ENCODE data around the gene AIF1L.
A peak's percentile ranks its signal among the peaks of the same experiment; 100 is the strongest.
"Not testable (repeated sequence)": the region's sequence is repeated elsewhere in the genome, so short reads cannot be mapped to it uniquely, and the experiment has no call there.

Gene AIF1L

GRCh38 chr9:131125038-131125287 is 28.6 kb downstream of the AIF1L start:
- no peak for DNase-seq

GRCh38 chr9:131125288-131126058 is 29.1 kb downstream of the AIF1L start, which contains the start of gene NUP214:
NUP214 (plus strand) TSS chr9:131125586; CDS start chr9:131125705, 119 bp downstream.
- peak; percentile 95 for DNase-seq

DNA sequence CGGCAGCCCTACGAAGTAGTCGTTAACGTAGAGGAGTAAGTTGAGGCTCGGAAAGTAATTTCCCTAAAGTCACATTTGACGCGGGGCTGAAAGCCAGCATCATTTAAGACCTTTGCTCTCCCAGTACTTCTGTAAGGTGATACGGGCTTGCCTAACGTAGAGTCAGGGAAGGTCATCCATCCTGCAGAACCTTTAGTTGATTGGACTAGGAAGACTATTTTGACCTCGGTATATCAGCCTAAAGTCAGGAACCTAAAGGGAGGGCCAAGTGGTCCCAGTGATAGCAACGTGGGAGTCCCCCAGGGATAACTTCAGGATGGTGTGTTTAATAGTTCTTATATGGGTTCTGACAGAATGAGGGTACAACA is 29.7 kb downstream of the AIF1L start:
- no peak for DNase-seq

GRCh38 chr9:131129183-131129582 is 32.9 kb downstream of the AIF1L start:
- no peak for DNase-seq

DNA sequence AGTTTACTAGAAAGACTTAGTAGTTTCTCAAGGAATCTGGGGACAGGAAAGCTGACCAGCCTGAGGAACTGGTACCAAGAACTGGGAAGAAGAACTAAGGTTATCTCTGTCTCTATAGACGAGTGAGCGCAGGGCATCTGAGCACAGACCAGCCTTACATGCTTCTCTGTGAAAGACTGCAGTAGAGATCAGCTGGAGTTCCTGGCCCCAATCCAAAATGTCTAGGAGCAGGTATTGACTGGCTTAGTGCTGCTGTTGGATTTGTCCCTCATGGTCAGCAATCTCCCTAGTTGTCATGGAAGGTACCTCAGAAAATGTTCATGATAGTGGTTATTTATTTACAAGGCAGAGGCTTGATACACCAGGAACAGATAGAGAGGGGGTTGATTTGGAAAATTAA is 42.3 kb downstream of the AIF1L start:
- DNase-seq = no peak

DNA sequence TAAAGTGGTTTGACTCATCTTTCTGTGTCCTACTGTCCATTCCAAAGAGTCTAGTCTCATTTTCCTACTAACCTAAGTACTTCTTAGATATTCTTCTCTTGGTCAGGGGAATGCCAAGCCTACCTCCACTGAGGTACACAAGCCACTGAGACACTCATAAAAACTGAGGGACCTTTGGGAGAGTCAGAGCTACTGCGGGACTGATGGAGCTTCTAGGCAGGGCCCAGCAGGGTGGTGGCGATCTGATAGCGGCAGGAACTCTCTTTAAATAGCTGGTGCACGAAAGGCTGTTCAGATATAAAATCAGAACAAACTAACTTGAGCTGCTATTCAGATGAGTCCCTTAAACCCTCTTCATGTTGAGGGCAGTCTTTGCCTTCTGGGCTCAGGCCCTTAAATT is 43.8 kb downstream of the AIF1L start:
- DNase-seq = no peak

GRCh38 chr9:131140550-131140949 is 44.2 kb downstream of the AIF1L start:
- DNase-seq = no peak

GRCh38 chr9:131142160-131142559 is 45.8 kb downstream of the AIF1L start:
- DNase-seq = no peak

- DNase-seq = no peak
Measured at GRCh38 chr9:131144201-131144600, 47.9 kb downstream of the AIF1L start.

- no peak for DNase-seq
Measured at GRCh38 chr9:131145245-131145644, 48.9 kb downstream of the AIF1L start.

GRCh38 chr9:131146186-131146585 is 49.9 kb downstream of the AIF1L start:
- no peak for DNase-seq

GRCh38 chr9:131148276-131148675 is 51.9 kb downstream of the AIF1L start:
- DNase-seq = no peak

DNA sequence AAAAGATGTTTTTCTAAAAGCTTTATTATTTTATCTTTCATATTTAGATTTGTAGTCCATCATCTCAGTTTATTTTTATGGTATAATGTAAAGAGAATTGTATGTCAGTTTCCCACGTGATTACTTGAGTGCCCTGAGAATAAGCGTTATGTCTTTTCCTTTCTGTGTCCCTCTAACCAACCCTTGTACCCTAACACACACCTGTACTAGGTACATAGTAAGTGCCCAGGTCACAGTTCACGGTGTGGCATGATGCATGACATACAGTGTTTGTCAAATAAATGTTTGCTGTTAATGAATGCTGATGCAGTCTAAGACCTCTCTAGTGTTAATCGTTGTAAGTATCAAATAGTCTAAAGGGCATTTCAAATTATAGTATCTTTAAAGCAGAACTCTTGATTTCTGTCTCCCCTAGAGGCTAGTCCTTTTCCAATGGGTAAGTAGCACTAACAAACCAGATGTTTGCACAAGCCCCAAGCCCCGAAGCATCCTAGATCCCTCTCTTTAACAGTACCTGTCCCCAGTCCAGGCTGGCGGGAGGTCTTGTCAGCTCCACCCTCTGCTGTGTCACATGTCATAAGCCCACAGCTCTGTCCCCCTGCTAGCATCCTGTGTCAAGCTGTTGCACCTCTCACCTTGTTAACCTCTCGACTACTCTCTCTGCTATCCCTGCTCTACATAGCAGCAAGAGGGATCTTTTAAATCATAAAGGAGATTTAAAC is 52.8 kb downstream of the AIF1L start:
- no peak for DNase-seq

DNA sequence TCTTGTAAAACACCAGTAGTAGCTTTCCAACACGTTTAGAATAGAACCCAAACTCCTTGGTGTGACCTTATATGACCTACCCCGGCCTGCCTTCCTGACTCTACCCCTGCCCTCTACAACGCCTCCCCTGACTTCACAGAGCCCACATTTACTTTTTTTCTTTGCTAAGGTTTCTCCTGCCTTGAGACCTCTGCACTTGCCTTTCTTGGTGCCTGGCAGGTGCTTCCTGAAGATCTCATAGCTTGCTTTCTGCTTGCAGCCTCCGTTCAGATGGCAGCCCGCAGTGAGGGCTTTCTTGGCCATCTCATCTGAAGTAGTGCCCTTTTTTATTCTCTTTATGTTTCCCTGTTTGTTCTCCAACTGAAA is 53.3 kb downstream of the AIF1L start:
- DNase-seq = no peak

DNA sequence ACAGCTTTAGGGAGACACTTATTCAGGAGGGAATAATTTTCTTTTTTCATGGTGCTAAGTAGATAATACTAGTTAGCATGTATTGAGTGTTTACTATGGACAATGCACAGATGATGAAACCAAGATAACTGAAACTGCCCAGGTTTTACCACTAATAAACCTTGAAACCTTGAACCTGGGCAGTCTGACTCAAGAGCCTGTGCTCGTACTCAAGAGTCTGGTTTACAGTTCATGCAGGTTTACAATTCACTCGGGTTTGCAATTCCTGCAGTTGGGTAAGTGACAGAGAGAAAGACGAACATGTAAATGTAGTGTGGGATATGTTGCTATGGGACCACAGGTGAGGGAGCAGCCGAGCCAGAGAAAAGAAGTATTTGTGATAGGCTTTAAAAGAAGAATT is 57.3 kb downstream of the AIF1L start:
- no peak for DNase-seq

GRCh38 chr9:131158673-131159072 is 62.3 kb downstream of the AIF1L start:
- not testable (repeated sequence) for DNase-seq

DNA sequence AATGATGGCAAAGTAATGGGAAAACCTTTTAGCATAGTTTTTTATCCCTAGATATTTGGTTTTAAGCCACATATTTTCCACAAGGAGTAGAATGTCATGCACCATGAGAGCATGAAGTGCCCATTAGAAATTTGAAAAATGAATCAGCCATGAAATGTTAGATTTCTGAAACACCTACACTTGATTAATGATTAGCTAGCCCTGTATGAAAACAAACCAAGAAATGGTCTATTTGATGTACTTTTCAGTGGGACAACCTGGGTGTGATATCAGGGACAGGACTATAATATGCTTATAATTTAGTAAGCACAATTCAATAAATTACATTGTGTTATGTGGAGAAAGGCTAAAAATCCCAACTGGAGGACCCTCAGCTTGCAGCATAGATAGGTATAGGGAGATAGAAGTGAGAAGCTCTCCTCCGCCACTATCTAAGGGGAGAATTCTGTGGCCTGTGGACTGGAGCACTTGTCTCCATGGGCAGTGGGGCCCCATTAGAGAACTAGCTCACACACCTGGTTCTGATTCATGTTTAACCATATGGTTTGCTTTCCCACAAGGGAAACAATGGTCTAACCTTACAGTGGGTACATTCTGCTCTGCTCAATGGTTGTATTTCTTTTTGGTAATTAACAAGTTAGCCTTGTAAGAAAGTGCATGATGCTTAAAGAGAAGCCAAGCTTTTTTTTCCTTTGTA is 64.2 kb downstream of the AIF1L start:
- no peak for DNase-seq

DNA sequence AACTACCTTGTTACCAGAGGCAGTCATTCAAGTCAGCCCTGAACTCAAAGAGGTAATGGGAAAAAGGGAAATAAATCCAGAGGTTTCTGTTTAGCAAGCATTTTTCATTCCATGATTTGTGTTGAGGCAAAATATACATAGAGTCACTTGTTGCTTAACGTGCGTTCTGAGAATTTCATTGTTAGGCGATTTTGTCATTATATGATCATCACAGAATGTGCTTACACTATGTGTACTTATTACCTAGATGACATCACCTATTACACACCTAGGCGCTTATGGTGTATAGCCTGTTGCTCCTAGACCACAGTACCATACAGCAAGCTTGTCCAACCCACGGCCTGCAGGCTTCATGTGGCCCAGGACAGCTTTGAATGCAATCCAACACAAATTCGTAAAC is 65.3 kb downstream of the AIF1L start:
- DNase-seq = no peak

DNA sequence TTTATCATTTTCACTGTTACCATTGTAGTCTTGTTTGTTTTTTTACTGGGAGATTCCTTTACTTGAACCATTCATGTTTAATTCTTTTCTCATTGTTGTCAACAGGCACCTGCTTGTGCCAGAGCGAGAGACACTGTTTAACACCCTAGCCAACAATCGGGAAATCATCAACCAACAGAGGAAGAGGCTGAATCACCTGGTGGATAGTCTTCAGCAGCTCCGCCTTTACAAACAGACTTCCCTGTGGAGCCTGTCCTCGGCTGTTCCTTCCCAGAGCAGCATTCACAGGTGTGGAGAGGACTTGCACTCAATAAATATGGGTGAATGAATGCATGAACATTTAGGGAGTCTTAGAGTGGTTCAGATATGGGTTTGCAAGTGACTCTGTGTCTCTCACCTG is 66.6 kb downstream of the AIF1L start:
- no peak for DNase-seq

- no peak for DNase-seq
Measured at GRCh38 chr9:131165523-131165922, 69.2 kb downstream of the AIF1L start.

DNA sequence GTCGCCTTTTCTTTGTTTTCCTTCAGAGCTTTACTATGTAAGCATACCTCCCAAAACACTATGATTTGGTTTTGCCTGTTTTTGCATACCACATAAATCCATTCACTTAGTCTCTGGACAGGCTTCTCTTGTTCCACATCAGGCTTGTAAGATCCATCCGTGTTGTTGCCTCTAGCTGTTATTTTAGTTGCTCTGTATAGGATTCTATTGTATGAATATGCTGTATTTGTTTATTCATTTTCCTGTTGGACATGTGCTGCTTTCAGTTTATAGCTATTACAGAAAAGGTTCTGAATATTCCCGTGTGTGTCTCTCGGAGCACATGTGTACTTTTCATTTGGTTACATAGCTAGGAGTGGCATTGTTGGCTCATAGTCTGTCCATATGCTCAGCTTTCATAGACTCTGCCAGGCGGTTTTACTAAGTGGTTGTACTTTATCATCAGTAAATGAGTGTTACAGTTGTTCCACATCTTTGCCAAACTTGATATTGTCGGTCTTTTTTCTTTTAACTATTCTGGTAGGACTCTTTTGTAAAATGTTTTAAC is 70.9 kb downstream of the AIF1L start:
- no peak for DNase-seq

GRCh38 chr9:131167936-131168335 is 71.6 kb downstream of the AIF1L start:
- DNase-seq = no peak

DNA sequence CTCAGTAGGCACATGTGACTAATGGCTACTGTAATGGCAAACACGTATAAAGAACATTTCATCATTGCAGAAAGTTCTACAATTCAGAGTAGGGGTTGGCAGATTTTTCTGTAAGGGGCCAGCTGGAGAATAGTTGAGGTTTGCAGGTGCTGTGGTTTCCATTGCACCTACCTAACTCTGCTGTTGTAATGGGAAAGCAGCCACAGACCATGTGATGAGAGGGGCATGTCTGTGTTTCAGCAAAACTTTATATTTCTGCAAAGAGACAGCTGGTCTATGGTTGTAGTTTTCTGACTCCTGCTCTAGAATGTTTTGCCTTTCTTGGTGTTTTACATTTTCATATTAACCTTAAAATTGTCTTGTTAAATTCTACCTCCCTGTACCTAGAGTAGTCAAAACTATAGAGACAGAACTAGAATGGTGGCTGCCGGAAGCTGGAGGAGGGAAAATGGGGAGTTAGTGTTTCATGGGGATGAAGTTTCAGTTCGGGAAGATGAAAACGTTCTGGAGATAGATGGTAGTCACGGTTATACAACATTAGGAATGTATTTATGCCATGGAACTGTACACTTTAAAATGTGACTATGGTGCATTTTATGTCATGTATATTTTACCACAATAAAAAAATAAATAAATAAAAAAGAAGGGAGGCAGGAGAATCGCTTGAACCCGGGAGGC is 73.4 kb downstream of the AIF1L start:
- no peak for DNase-seq

Data from NCI-H748 treated with DMSO at 0.1 percent for 48 hours (cell line).